Gastroesophageal sphincter (tissue), 4 donors: ENCODE data around the gene SPATA19. TPM values are rescaled to one million over a fixed set of nuclear protein-coding genes. Genes with fewer than 3 reads are reported as not detected.

Source experiments
- ATAC-seq: fragments of 150-250 bp; one replicate; pipeline ENCODE4 v1.9.1; 2016; ENCODE audit warnings: mild to moderate bottlenecking, moderate library complexity
- H3K27ac ChIP-seq, 4 donors: fragments of 200-600 bp; sonication (generic) in 3 of 4; 1 replicate in 3 of 4; 2 replicates in 1 of 4; pipeline ENCODE4 v1.5.1; 2016 to 2019
- H3K27me3 ChIP-seq: fragments of 200-600 bp; sonication (generic); one replicate; pipeline ENCODE4 v1.5.1; 2019
- H3K36me3 ChIP-seq, 2 donors: fragments of 200-600 bp; sonication (generic); one replicate each; pipeline ENCODE4 v1.5.1; 2019; ENCODE audit warnings: control low read depth in 1 of 2
- H3K4me1 ChIP-seq, 3 donors: fragments of 200-600 bp; sonication (generic); 1 replicate in 2 of 3; 2 replicates in 1 of 3; pipeline ENCODE4 v1.5.1; 2016 to 2019; ENCODE audit warnings: control low read depth in 2 of 3
- H3K4me3 ChIP-seq, 2 donors: fragments of 200-600 bp; sonication (generic); one replicate each; pipeline ENCODE4 v1.5.1; 2019; ENCODE audit warnings: mild to moderate bottlenecking in 1 of 2, moderate library complexity in 1 of 2
- H3K9me3 ChIP-seq, 3 donors: fragments of 200-600 bp; sonication (generic); one replicate each; pipeline ENCODE4 v1.5.1; 2017 to 2019; ENCODE audit warnings: control low read depth in 2 of 3
- EP300 ChIP-seq: sonication (generic); formaldehyde crosslinking; IDR thresholded peaks from one replicate; pipeline ENCODE4 v1.6.1; 2017; ENCODE audit warnings: antibody characterized with exemption, mild to moderate bottlenecking
- POLR2A ChIP-seq, 2 donors: fragments of 450-650 bp; IDR thresholded peaks; one replicate each; pipeline ENCODE4 v1.6.1; 2017; ENCODE audit warnings: antibody characterized with exemption in 2 of 2, mild to moderate bottlenecking in 2 of 2, moderate library complexity in 1 of 2
- POLR2AphosphoS5 ChIP-seq: sonication (generic); formaldehyde crosslinking; IDR thresholded peaks from one replicate; pipeline ENCODE4 v1.6.1; 2017; ENCODE audit warnings: antibody characterized with exemption
- WGBS, 2 donors: methylation state at CpG; one replicate each; pipeline ENCODE4 v1.1.5; 2018; ENCODE audit warnings: low coverage in 1 of 2; 5-methylcytosine and 5-hydroxymethylcytosine counted together
- total RNA-seq, 4 donors: library from RNA; depleted of rRNA; stranded (reverse); fragments of >200 nt; gene quantifications; one replicate each; pipeline ENCODE4 v1.1.0, GENCODE V29; 2016
- TF ChIP-seq, protein P1 (sequence below), 4 experiments: fragments of 200-600 bp in 2 of 4; fragments of 450-650 bp in 2 of 4; sonication (generic) in 1 of 4; IDR thresholded peaks; one replicate each; pipeline ENCODE4 v1.5.1; 2017 to 2019; ENCODE audit warnings: antibody characterized with exemption in 4 of 4, mild to moderate bottlenecking in 2 of 4, moderate library complexity in 2 of 4

Gene SPATA19
- total RNA-seq, 4 donors from 2014 or later, result not detected

DNA sequence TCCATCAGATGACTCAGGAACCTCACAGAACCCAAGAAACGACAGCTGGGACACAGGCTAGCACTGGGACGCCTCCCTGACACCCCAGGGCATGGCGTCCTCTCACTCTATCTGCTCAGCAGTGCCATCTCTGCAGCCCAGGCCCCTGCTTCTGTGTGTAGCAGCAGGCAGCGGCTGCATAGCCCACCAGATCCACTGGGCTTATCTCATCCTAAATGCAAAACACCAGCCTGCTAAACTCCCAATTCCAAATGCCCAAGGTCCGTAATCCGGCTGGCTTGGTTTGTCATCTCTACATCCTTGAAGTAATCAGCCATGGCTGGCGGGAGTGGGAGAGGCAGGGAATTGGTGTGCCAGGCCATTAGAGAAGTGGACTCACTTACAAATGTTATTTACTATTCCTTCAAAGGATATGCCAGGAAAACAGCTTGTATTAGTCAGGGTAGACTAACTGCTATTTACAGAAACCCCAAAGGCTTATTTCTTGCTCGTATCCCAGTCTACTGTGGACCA is 30.7 kb downstream of the SPATA19 start:
- H3K27me3 ChIP-seq, result peaks cover 43% of the 10 kb centered on the region
- no peaks in the 10 kb centered on the region for H3K9me3 ChIP-seq
- H3K4me3 ChIP-seq, result no peak overlapping the region
- H3K27ac ChIP-seq, result no peak overlapping the region
- no peaks in the 10 kb centered on the region for H3K36me3 ChIP-seq
- 68 to 71% methylated on average over 4 to 7 of the region's 8 CpGs for WGBS, 2 donors
- peaks cover 0 to 8% (median 0%) of the 10 kb centered on the region in 3 donors for H3K4me1 ChIP-seq
- no peak for TF ChIP-seq POLR2A (IDR thresholded peaks at IDR 0.05)
- TF ChIP-seq, protein P1, sequence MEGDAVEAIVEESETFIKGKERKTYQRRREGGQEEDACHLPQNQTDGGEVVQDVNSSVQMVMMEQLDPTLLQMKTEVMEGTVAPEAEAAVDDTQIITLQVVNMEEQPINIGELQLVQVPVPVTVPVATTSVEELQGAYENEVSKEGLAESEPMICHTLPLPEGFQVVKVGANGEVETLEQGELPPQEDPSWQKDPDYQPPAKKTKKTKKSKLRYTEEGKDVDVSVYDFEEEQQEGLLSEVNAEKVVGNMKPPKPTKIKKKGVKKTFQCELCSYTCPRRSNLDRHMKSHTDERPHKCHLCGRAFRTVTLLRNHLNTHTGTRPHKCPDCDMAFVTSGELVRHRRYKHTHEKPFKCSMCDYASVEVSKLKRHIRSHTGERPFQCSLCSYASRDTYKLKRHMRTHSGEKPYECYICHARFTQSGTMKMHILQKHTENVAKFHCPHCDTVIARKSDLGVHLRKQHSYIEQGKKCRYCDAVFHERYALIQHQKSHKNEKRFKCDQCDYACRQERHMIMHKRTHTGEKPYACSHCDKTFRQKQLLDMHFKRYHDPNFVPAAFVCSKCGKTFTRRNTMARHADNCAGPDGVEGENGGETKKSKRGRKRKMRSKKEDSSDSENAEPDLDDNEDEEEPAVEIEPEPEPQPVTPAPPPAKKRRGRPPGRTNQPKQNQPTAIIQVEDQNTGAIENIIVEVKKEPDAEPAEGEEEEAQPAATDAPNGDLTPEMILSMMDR (IDR thresholded peaks at IDR 0.05), result no peak
- no peak for TF ChIP-seq POLR2AphosphoS5
- no peak for TF ChIP-seq EP300
- no peak for ATAC-seq

DNA sequence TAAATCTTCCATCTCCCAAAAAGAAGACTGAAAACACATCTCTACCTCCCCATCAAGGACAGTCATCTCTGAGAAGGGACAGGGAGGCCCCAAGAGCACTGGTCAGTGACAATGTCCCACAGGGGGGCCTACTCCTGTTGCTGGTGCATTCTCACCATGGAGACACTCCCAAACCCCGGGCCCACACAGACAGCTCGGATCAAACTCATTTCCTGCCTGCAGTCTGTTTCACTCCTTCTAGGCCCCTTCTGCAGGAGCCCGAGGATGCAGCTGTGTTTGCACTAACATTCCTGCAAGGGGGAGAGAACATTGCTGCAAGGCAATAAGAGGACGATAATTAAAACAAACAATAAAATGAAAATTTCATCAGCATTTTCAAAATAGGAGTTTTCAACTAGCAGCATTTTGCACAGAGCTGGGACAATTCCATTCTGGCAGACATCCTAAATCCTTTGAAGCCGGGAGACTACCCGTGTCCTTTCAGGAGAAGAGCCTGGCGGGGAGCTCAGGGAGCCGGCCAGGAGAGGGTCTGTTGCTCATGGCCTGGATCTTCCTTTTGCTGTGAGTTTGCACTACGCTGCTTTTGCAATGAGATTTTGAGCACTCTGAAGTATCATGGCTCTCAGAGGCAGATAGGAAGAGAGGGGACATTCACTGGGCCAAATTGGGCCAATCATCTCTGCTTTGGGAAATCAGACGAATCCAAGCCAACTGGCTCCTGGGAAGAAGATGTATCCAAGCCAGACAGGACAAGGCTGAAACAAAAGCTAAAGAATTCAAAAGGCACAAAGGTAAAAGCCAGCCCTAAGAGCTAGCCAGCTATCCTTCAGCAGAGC is 33.2 kb downstream of the SPATA19 start:
- no peak for TF ChIP-seq POLR2AphosphoS5
- TF ChIP-seq, protein P1 (IDR thresholded peaks at IDR 0.05), result no peak
- TF ChIP-seq EP300, result no peak
- no peak for TF ChIP-seq POLR2A (IDR thresholded peaks at IDR 0.05)
- Histone ChIP-seq H3K27ac (no peak overlapping the region), H3K4me3 (no peak overlapping the region), H3K27me3 (peaks cover 60% of the 10 kb centered on the region), H3K4me1 (peaks cover 0 to 12% (median 0%) of the 10 kb centered on the region in 3 donors), H3K36me3 (no peaks in the 10 kb centered on the region), H3K9me3 (no peaks in the 10 kb centered on the region)
- 53 to 60% methylated on average over 1 to 9 of the region's 10 CpGs for WGBS, 2 donors
- ATAC-seq, result no peak

DNA sequence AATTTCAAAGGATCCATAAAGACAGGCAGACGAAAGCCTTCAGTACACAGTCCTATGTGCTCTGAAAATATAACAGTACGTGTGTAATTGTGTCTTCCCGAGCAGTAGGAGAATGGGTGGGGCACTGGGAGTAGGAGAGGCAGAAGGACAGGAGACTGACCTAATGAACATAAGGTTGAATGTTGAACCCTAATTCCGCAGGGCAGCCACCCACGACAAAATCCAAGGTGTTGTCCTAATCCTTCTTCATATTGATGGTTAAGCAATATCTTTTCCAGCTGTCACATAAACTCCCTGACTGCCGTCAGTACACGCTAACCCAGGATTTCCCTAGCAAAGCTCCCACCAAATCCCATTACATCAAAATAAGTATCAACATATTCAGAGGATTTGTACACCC is 34.5 kb downstream of the SPATA19 start:
- peaks cover 59% of the 10 kb centered on the region for H3K27me3 ChIP-seq
- WGBS, 2 donors, result 60 to 73% methylated on average over 7 of the region's 7 CpGs
- no peaks in the 10 kb centered on the region for H3K9me3 ChIP-seq
- H3K4me1 ChIP-seq, result peaks cover 0 to 12% (median 0%) of the 10 kb centered on the region in 3 donors
- ATAC-seq, result no peak
- no peaks in the 10 kb centered on the region for H3K36me3 ChIP-seq
- H3K27ac ChIP-seq, result no peak overlapping the region
- TF ChIP-seq, protein P1 (IDR thresholded peaks at IDR 0.05), result no peak
- no peak for TF ChIP-seq POLR2AphosphoS5
- no peak for TF ChIP-seq EP300
- no peak for TF ChIP-seq POLR2A (IDR thresholded peaks at IDR 0.05)
- H3K4me3 ChIP-seq, result no peak overlapping the region

DNA sequence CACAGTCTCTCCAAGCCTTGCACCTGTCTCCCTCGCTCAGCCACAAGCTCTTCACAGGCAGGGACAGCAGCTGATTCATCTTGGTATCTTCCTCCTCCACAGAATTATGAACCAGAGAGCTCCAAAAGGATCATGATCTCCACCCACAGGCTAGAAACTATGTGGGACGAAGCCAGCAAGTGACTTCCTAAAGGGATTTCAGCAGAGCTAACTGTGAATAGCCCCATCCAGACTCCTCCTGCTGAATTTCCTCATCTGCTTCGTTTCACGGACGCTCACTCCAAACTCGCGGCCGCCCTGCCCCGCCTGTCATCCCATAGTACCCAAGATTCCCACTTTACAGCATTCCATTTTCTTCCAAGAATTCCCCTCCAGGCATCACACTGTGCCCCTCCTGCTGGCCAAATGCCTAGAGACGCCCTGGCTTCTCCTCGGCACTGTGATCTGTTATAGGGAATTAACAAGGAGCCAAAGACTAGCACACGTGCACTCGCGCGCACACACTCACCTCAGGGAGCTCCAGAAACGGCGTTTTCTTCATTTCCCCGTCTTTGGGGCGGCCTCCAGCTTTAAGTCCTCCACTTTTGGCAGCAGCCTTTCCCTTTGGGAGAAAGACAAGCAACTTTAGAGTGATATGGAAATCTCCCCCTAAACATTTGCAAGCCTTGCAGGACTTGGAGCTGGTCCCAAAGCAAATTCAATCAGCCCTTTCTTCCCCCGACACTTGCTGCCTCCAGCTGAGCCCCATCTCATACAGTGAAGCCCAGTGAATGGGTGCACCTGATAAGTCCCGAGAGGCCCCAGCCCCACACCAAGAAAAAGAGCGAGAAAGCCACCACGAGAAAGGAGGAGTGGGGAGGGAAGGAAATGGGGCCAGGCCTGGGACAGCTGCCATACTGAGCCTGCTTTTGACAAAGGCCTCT is 35.5 kb downstream of the SPATA19 start:
- no peak for ATAC-seq
- Histone ChIP-seq H3K4me1 (peaks cover 0 to 12% (median 0%) of the 10 kb centered on the region in 3 donors), H3K36me3 (no peaks in the 10 kb centered on the region), H3K27me3 (peaks cover 51% of the 10 kb centered on the region), H3K9me3 (no peaks in the 10 kb centered on the region), H3K27ac (no peak overlapping the region), H3K4me3 (peak overlapping the region in 1 of 2 donors; percentile 22)
- WGBS, 2 donors, result 15 to 26% methylated on average over 14 to 19 of the region's 23 CpGs
- TF ChIP-seq, protein P1 (IDR thresholded peaks at IDR 0.05), result no peak
